ENCODE measurements around the gene PTGR2.

Gene PTGR2

DNA sequence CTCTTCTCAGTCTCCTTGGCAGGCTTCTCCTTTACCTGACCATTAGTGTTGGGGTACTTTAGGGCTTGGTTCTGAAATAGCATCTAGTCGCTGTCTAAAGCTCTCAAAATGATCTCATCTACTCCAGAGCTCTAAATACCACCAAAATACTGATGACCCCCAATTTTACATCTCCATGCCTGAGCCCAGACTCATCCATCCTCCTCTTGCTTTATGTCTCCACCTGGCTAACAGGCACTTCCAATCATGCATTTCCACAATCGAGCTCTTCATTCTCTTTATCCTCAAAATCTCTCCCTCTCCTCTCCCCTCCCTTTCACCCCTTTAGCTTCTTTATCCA is 40.5 kb upstream of the PTGR2 start:
- DNase-seq (ENCODE audit: low read depth) = no peak
- TF ChIP-seq, protein P1, sequence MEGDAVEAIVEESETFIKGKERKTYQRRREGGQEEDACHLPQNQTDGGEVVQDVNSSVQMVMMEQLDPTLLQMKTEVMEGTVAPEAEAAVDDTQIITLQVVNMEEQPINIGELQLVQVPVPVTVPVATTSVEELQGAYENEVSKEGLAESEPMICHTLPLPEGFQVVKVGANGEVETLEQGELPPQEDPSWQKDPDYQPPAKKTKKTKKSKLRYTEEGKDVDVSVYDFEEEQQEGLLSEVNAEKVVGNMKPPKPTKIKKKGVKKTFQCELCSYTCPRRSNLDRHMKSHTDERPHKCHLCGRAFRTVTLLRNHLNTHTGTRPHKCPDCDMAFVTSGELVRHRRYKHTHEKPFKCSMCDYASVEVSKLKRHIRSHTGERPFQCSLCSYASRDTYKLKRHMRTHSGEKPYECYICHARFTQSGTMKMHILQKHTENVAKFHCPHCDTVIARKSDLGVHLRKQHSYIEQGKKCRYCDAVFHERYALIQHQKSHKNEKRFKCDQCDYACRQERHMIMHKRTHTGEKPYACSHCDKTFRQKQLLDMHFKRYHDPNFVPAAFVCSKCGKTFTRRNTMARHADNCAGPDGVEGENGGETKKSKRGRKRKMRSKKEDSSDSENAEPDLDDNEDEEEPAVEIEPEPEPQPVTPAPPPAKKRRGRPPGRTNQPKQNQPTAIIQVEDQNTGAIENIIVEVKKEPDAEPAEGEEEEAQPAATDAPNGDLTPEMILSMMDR (IDR thresholded peaks at IDR 0.05; ENCODE audit: control insufficient read depth, extremely low read depth, insufficient read depth) = no peak
- H3K4me3 ChIP-seq (ENCODE audit: low read depth, low read length) = no peak overlapping the region

DNA sequence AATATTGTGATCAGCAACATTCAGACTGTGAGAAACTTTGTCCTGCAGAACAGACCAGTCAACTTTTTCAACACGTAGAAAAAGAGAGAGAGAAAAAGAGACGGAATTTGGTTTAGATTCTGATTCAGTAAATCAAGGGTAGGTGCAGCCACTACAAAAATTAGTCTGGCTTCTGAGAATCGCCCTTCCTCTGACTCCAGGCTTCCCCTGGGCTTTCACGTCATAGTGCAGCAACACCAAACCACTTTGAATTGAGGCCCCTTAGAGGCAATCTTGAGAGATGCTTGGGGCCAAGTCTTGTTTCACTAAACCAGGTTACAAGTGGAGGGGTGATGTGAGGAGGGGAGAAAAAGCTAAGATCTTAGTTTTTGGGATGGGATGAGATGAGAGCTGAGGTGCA is 37.5 kb upstream of the PTGR2 start:
- no peak overlapping the region for H3K4me3 ChIP-seq (ENCODE audit: low read depth, low read length)
- TF ChIP-seq, protein P1 (IDR thresholded peaks at IDR 0.05; ENCODE audit: control insufficient read depth, extremely low read depth, insufficient read depth) = no peak
- DNase-seq (ENCODE audit: low read depth) = no peak

DNA sequence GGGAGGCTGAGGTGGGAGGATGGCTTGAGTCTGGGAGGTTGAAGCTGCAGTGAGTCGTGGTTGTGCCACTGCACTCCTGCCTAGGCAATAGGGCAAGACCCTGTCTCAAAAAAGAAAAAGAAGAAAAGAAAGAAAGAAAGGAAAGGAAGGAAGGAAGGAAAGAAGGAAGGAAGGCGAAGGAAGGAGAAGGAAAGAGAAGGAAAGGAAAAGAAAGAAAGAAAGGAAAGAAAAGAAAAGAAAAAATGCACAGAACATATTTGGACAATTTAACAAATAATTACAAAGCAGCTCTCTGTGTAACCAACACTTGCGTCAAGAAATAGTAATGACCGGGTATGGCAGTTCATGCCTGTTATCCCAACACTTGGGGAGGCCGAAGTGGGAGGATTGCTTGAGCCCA is 35.8 kb upstream of the PTGR2 start:
- TF ChIP-seq, protein P1 (IDR thresholded peaks at IDR 0.05; ENCODE audit: control insufficient read depth, extremely low read depth, insufficient read depth) = no peak
- no peak for DNase-seq (ENCODE audit: low read depth)
- no peak overlapping the region for H3K4me3 ChIP-seq (ENCODE audit: low read depth, low read length)

DNA sequence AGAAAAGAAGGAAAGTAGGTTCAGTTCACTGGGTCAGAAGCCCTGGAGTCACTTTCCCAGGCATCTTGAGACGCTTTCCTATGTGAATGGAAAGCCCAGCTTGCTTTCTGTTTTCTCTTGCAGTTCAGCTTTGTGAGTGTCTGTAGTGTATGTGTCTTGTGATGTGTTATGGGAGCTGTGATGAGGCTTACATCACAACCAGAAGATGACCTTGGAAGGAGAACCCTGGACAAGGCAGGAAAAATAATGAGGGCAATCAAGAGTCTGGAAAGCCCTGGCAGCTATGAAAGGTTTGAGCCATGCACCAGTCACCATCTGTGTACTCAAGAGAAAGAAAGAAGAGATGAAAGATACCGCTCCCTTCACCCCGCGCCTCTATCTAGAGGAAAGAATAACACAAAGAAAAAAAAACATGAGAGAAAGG is 35.2 kb upstream of the PTGR2 start:
- no peak overlapping the region for H3K4me3 ChIP-seq (ENCODE audit: low read depth, low read length)
- no peak for DNase-seq (ENCODE audit: low read depth)
- TF ChIP-seq, protein P1 (IDR thresholded peaks at IDR 0.05; ENCODE audit: control insufficient read depth, extremely low read depth, insufficient read depth) = no peak

DNA sequence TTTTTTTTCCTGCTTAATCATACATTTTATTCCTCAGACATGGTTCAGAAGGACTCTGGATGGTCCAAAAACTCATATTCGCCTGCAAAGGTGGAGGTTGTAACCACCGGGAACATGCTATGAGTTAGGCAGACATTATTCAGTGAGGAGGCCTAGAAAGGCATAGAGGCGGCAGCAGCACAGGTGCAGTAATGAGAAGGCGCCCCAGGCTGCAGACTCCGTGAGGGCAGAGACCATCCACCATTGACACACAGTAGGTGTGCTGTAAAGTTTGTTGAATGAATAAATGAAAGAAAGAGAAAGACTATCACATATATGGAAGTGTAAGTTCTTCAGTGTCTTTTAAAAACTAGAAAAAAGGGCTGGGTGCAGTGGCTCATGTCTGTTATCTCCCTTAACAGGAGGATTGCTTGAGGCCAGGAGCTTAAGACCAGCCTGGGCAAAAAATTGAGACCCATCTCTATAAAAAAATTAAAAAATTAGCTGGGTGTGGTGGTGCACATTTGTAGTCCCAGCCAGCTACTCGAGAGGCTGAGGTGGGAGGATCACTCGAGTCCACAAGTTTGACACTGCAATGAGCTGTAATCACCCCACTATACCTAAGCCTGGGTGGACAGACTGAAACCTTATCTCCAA is 34.5 kb upstream of the PTGR2 start:
- no peak overlapping the region for H3K4me3 ChIP-seq (ENCODE audit: low read depth, low read length)
- no peak for DNase-seq (ENCODE audit: low read depth)
- TF ChIP-seq, protein P1 (IDR thresholded peaks at IDR 0.05; ENCODE audit: control insufficient read depth, extremely low read depth, insufficient read depth) = no peak

DNA sequence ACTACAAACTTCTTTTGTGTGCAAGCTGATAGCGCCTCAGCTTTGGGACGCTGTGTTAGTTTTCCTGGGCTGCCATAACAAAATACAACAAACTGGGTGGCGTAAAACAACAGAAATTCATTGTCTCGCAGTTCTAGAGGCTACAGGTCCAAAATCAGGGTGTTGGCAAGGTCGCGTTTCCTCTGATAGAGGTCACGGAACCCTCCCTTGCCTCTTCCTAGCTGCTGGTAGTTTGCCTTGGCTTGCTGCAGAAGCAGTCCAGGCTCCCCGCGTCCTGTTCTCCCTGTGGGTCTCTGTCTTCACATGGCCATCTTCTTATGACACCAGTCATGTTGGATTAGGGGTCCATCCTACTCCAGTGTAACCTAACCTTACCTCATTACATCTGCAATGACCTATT is 32.8 kb upstream of the PTGR2 start:
- no peak for DNase-seq (ENCODE audit: low read depth)
- TF ChIP-seq, protein P1 (IDR thresholded peaks at IDR 0.05; ENCODE audit: control insufficient read depth, extremely low read depth, insufficient read depth) = no peak
- no peak overlapping the region for H3K4me3 ChIP-seq (ENCODE audit: low read depth, low read length)

DNA sequence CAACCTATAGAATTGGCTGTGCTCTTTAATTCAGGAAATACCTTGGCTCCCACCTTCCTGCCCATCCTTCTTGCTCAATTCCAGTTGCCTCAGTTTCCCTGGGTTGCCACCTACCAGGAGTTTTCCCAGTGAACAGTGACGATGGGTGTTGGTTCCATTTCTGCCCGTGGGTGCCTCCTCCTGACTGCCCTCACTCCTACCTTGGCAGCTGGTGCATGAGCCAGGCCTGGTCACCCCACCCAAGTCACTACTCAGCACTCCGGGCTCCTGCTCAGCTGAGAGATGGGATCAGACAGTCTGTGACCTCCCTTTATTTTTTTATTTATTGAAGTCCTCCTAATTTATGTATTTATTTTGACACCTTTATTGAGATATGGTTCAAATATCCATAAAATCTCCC is 31.0 kb upstream of the PTGR2 start:
- H3K4me3 ChIP-seq (ENCODE audit: low read depth, low read length) = no peak overlapping the region
- DNase-seq (ENCODE audit: low read depth) = no peak
- TF ChIP-seq, protein P1 (IDR thresholded peaks at IDR 0.05; ENCODE audit: control insufficient read depth, extremely low read depth, insufficient read depth) = no peak

Measured in LNCaP clone FGC (cell line).